GM12892 (cell line): ENCODE measurements around the gene VWA3B.

Experiments
- POLR2A ChIP-seq: IDR thresholded peaks from 2 replicates; pipeline ENCODE4 v1.6.1; 2011; ENCODE audit warnings: low read depth, low read length, control low read depth
- POLR2AphosphoS5 ChIP-seq: IDR thresholded peaks from 2 replicates; pipeline ENCODE4 v1.6.1; 2011; ENCODE audit warnings: low read depth, low read length, control low read depth
- TAF1 ChIP-seq: IDR thresholded peaks from 2 replicates; pipeline ENCODE4 v1.6.1; 2011; ENCODE audit warnings: low read depth, mild to moderate bottlenecking, control low read depth, low read length, borderline replicate concordance

DNA sequence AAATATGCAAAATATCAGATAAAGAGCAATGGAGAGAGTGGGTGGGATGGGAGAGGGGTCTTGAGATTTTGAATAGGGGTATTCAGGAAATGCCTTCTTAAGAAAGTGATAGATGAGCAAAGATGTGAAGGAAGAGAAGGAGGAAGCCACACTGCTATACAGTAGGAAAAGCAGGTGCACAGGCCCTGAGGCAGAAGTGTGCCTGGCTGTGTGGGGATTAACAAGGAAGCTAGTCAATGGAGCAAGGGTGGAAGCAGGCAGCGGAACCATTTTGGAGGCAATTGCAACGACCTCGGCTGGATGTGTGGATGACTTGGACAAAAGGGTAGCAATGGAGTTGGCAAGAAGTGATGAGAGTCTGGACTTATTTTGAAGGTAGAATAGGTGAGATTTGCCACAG lies 248.3 kb downstream of the VWA3B start:
- TF ChIP-seq POLR2A (no peak), POLR2AphosphoS5 (no peak), TAF1 (no peak)
